Measurements from ENCODE around the gene MCOLN1.
A peak's percentile ranks its signal among the peaks of the same experiment; 100 is the strongest.
"Not testable (repeated sequence)": the region's sequence is repeated elsewhere in the genome, so short reads cannot be mapped to it uniquely, and the experiment has no call there.

The MCOLN1 gene

GRCh38 chr19:7526059-7526929 is 3.9 kb downstream of the MCOLN1 start:
- DNase-seq: no peak

- DNase-seq: peak; percentile 41 to 45
Observed at GRCh38 chr19:7527516-7528191, 5.2 kb downstream of the MCOLN1 start.

- DNase-seq: no peak
Observed at GRCh38 chr19:7528192-7528519, 5.7 kb downstream of the MCOLN1 start.

- no peak for DNase-seq
Observed at GRCh38 chr19:7528522-7529245, 6.3 kb downstream of the MCOLN1 start.

- no peak for DNase-seq
Observed at GRCh38 chr19:7529246-7529600, 6.8 kb downstream of the MCOLN1 start.

- no peak for DNase-seq
Observed at GRCh38 chr19:7529610-7530490, 7.4 kb downstream of the MCOLN1 start.

GRCh38 chr19:7533281-7533885 is 11.0 kb downstream of the MCOLN1 start:
- DNase-seq: no peak

GRCh38 chr19:7533925-7534480 is 11.6 kb downstream of the MCOLN1 start:
- peak; percentile 77 to 81 for DNase-seq

GRCh38 chr19:7534531-7535046 is 12.2 kb downstream of the MCOLN1 start:
- peak; percentile 35 to 40 for DNase-seq

- DNase-seq: peak; percentile 92 to 95
Observed at GRCh38 chr19:7535047-7535997, 12.9 kb downstream of the MCOLN1 start, which contains the start of gene PNPLA6. PNPLA6 (plus strand) TSS chr19:7535717; CDS start chr19:7535789, 72 bp downstream.

- DNase-seq: peak in 1 of 2 donors; percentile 24
Observed at GRCh38 chr19:7535998-7536695, 13.7 kb downstream of the MCOLN1 start.

GRCh38 chr19:7538990-7539389 is 16.6 kb downstream of the MCOLN1 start:
- DNase-seq: not testable (repeated sequence)

- DNase-seq: no peak
Observed at GRCh38 chr19:7539827-7540425, 17.5 kb downstream of the MCOLN1 start.

GRCh38 chr19:7540761-7541474 is 18.5 kb downstream of the MCOLN1 start:
- peak; percentile 52 to 61 for DNase-seq

- no peak for DNase-seq
Observed at GRCh38 chr19:7541475-7541824, 19.0 kb downstream of the MCOLN1 start.

GRCh38 chr19:7541828-7542443 is 19.5 kb downstream of the MCOLN1 start:
- DNase-seq: no peak

GRCh38 chr19:7542556-7543348 is 20.3 kb downstream of the MCOLN1 start:
- DNase-seq: no peak

All from inflammatory macrophage (primary cell).